Measurements from ENCODE around the gene NCK2. TPM values are rescaled to one million over a fixed set of nuclear protein-coding genes. Genes with fewer than 3 reads are reported as not detected.

Gene NCK2
- total and polyA plus RNA-seq, 9 of the 15 experiments (the other 6 are each of a cell fraction or from before 2014, with no cell fraction given): 0.90 to 27.9 (median 15.9) TPM

DNA sequence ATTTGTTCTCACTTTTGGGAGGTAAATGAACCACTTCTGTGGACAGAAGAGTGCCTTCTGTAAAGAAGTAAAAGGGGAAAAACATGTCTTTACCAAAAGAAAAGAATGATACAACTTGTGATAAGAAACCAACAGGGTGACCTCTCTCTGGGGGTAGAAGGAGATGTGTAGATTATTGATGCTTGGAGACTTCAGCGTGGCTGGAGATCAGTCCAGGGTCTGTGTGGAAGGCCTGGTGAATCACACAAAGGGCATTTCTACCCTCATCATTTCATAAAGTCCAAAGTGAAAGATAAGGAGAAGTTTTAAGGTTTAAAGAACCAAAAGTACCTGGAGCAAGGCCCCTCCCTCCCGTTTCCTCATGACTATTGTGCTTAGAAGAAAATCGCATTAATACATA lies 142.5 kb downstream of the NCK2 start (continued):
- no peak for TF ChIP-seq NFATC3 (IDR thresholded peaks at IDR 0.05)

GRCh38 chr2:105888625-105889024 lies 143.9 kb downstream of the NCK2 start:
- DNase-seq (ENCODE audit: extremely low read depth in 1 of 4, low spot score in 3 of 4): peak in 2 of 4 experiments; percentile 17 to 47
- ATAC-seq: peak; percentile 88
- POLR2A ChIA-PET: no interaction called here
- BruUV-seq (replicated peaks): no TSS peak
- no peak overlapping the region for H3K9ac ChIP-seq (ENCODE audit: insufficient read depth in 1 of 2, low read depth in 2 of 2, low read length in 2 of 2)
- H2AFZ ChIP-seq (ENCODE audit: low read depth, low read length): no peak overlapping the region
- no peaks in the 10 kb centered on the region for H4K20me1 ChIP-seq (replicated peaks; ENCODE audit: control insufficient read depth, insufficient read depth, low read length)
- no peaks in the 10 kb centered on the region; the same call in 1 of the 2 replicates for H3K9me3 ChIP-seq (replicated peaks; ENCODE audit: control insufficient read depth, insufficient read depth, low read depth, low read length)
- CTCF ChIA-PET (ENCODE audit: low intra/inter-chr PET ratio): no interaction called here
- H3K4me1 ChIP-seq (replicated peaks in 1 of 2; ENCODE audit: control insufficient read depth in 2 of 2, insufficient read depth in 2 of 2, low read length in 2 of 2): peaks cover 0 to 6% of the 10 kb centered on the region in 2 experiments; a peak in 1 of 5 replicates
- no peaks in the 10 kb centered on the region for H3K27me3 ChIP-seq (ENCODE audit: control insufficient read depth in 2 of 2, insufficient read depth in 2 of 2, low read length in 2 of 2)
- 96% methylated on average over 2 of the region's 2 CpGs for WGBS (ENCODE audit: insufficient coverage, low coverage, missing lambda C conversion rate)
- no peak for FAIRE-seq
- no peak overlapping the region for H3K4me3 ChIP-seq
- no peak overlapping the region for H3K4me2 ChIP-seq (ENCODE audit: insufficient read depth, low read length)
- intact Hi-C loops (cut with micrococcal nuclease) (no loop called here), in situ Hi-C loops (cut with MboI) (no loop called here)
- no peaks in the 10 kb centered on the region; the same call in 2 of the 3 replicates for H3K79me2 ChIP-seq (ENCODE audit: control insufficient read depth, insufficient read depth, low read length)
- H3K36me3 ChIP-seq (ENCODE audit: control insufficient read depth, insufficient read depth, low read length): peaks cover 5% of the 10 kb centered on the region; the same call in 1 of the 3 replicates
- H3K27ac ChIP-seq (ENCODE audit: extremely low read depth, low read depth, low read length): no peak overlapping the region
- no peaks in the 10 kb centered on the region for H3K9me1 ChIP-seq (ENCODE audit: control insufficient read depth, insufficient read depth, low read length)
- TF ChIP-seq CTCF (IDR thresholded peaks at IDR 0.05 in 2 of 3, conservative IDR thresholded peaks at IDR 0.05 in 1 of 3; ENCODE audit: insufficient read depth in 2 of 3, low read depth in 1 of 3, low read length in 3 of 3) (peak; percentile 36 to 54 (median 40); a peak in 4 of 6 replicates), HEY1 (CRISPR knock-in tag; IDR thresholded peaks at IDR 0.05; ENCODE audit: borderline replicate concordance) (no peak), NONO (IDR thresholded peaks at IDR 0.05; ENCODE audit: low read depth in 2 of 2, low read length in 1 of 2) (no peak), POLR2A (conservative IDR thresholded peaks at IDR 0.05) (no peak), PTBP1 (IDR thresholded peaks at IDR 0.05; ENCODE audit: low read depth, low read length) (no peak), SIRT6 (IDR thresholded peaks at IDR 0.05; ENCODE audit: low read depth, low read length) (no peak)
- TF ChIP-seq, protein P1, sequence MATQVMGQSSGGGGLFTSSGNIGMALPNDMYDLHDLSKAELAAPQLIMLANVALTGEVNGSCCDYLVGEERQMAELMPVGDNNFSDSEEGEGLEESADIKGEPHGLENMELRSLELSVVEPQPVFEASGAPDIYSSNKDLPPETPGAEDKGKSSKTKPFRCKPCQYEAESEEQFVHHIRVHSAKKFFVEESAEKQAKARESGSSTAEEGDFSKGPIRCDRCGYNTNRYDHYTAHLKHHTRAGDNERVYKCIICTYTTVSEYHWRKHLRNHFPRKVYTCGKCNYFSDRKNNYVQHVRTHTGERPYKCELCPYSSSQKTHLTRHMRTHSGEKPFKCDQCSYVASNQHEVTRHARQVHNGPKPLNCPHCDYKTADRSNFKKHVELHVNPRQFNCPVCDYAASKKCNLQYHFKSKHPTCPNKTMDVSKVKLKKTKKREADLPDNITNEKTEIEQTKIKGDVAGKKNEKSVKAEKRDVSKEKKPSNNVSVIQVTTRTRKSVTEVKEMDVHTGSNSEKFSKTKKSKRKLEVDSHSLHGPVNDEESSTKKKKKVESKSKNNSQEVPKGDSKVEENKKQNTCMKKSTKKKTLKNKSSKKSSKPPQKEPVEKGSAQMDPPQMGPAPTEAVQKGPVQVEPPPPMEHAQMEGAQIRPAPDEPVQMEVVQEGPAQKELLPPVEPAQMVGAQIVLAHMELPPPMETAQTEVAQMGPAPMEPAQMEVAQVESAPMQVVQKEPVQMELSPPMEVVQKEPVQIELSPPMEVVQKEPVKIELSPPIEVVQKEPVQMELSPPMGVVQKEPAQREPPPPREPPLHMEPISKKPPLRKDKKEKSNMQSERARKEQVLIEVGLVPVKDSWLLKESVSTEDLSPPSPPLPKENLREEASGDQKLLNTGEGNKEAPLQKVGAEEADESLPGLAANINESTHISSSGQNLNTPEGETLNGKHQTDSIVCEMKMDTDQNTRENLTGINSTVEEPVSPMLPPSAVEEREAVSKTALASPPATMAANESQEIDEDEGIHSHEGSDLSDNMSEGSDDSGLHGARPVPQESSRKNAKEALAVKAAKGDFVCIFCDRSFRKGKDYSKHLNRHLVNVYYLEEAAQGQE (IDR thresholded peaks at IDR 0.05; ENCODE audit: borderline replicate concordance): peak; percentile 20; the same call in 1 of the 2 replicates
- TF ChIP-seq, protein P1 (CRISPR knock-in tag; IDR thresholded peaks at IDR 0.05; ENCODE audit: low read depth): no peak
- TF ChIP-seq, protein P2, sequence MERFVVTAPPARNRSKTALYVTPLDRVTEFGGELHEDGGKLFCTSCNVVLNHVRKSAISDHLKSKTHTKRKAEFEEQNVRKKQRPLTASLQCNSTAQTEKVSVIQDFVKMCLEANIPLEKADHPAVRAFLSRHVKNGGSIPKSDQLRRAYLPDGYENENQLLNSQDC (CRISPR knock-in tag; IDR thresholded peaks at IDR 0.05): no peak
- TF ChIP-seq, protein P3, sequence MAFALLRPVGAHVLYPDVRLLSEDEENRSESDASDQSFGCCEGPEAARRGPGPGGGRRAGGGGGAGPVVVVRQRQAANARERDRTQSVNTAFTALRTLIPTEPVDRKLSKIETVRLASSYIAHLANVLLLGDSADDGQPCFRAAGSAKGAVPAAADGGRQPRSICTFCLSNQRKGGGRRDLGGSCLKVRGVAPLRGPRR (CRISPR knock-in tag; IDR thresholded peaks at IDR 0.05): no peak

Measured in K562 (cell line).